HEK293 (cell line): ENCODE results near the gene ABCA7.

ENCODE experiments used
- HOXD13 ChIP-seq: sonication (generic); formaldehyde crosslinking; IDR thresholded peaks from 2 replicates; pipeline ENCODE4 v1.8.0; 2022; ENCODE audit warnings: missing genetic modification reagents, borderline replicate concordance
- MEIS1 ChIP-seq: sonication (generic); formaldehyde crosslinking; IDR thresholded peaks from 2 replicates; pipeline ENCODE4 v1.8.1; 2022; ENCODE audit warnings: missing genetic modification reagents, mild to moderate bottlenecking, borderline replicate concordance
- OSR2 ChIP-seq: fragments of 450-650 bp; formaldehyde crosslinking; IDR thresholded peaks from 2 replicates; pipeline ENCODE4 v1.5.1; 2016; ENCODE audit warnings: missing biosample characterization, missing genetic modification characterization
- ZBTB17 ChIP-seq: fragments of 450-650 bp; formaldehyde crosslinking; IDR thresholded peaks from 2 replicates; pipeline ENCODE4 v1.5.1; 2016; ENCODE audit warnings: missing biosample characterization, missing genetic modification characterization
- ZEB2 ChIP-seq: fragments of 450-650 bp; formaldehyde crosslinking; IDR thresholded peaks from 2 replicates; pipeline ENCODE4 v1.5.1; 2016; ENCODE audit warnings: missing biosample characterization, missing genetic modification characterization
- ZNF112 ChIP-seq: fragments of 450-650 bp; formaldehyde crosslinking; IDR thresholded peaks from 2 replicates; pipeline ENCODE4 v1.5.0; 2017; ENCODE audit warnings: missing biosample characterization, missing genetic modification characterization
- ZNF155 ChIP-seq: fragments of 450-650 bp; formaldehyde crosslinking; IDR thresholded peaks from 2 replicates; pipeline ENCODE4 v1.5.1; 2016; ENCODE audit warnings: missing biosample characterization, missing genetic modification characterization
- ZNF19 ChIP-seq: fragments of 450-650 bp; formaldehyde crosslinking; IDR thresholded peaks from 2 replicates; pipeline ENCODE4; 2016; ENCODE audit warnings: missing biosample characterization, missing genetic modification characterization, low read depth
- ZNF239 ChIP-seq: fragments of 450-650 bp; formaldehyde crosslinking; IDR thresholded peaks from 2 replicates; pipeline ENCODE4 v1.5.1; 2016; ENCODE audit warnings: missing biosample characterization, missing genetic modification characterization
- ZNF311 ChIP-seq: fragments of 450-650 bp; formaldehyde crosslinking; IDR thresholded peaks from 2 replicates; pipeline ENCODE4 v1.5.1; 2017; ENCODE audit warnings: missing biosample characterization, missing genetic modification characterization, borderline replicate concordance
- ZNF585B ChIP-seq: fragments of 450-650 bp; formaldehyde crosslinking; IDR thresholded peaks from 2 replicates; pipeline ENCODE4 v1.5.1; 2016; ENCODE audit warnings: missing biosample characterization, missing genetic modification characterization
- ZNF654 ChIP-seq: fragments of 450-650 bp; formaldehyde crosslinking; IDR thresholded peaks from 2 replicates; pipeline ENCODE4 v1.5.1; 2016; ENCODE audit warnings: low read depth, missing biosample characterization, missing genetic modification characterization
- ZNF707 ChIP-seq: fragments of 450-650 bp; formaldehyde crosslinking; IDR thresholded peaks from 2 replicates; pipeline ENCODE4 v1.5.1; 2016; ENCODE audit warnings: missing biosample characterization, missing genetic modification characterization
- ZNF791 ChIP-seq: fragments of 450-650 bp; formaldehyde crosslinking; IDR thresholded peaks from 2 replicates; pipeline ENCODE4 v1.5.1; 2016; ENCODE audit warnings: missing biosample characterization, missing genetic modification characterization
- TF ChIP-seq, protein P1 (sequence below): fragments of 450-650 bp; formaldehyde crosslinking; IDR thresholded peaks from 2 replicates; pipeline ENCODE4 v1.5.1; 2017; ENCODE audit warnings: missing biosample characterization, missing genetic modification characterization
- TF ChIP-seq, protein P2 (sequence below): fragments of 450-650 bp; formaldehyde crosslinking; IDR thresholded peaks from 2 replicates; pipeline ENCODE4 v1.5.1; 2016; ENCODE audit warnings: missing biosample characterization, missing genetic modification characterization
- TF ChIP-seq, protein P3 (sequence below): IDR thresholded peaks from 2 replicates; pipeline ENCODE4 v1.6.1; 2011; ENCODE audit warnings: mild to moderate bottlenecking, low read depth, low read length, borderline replicate concordance
- TF ChIP-seq, protein P4 (sequence below): fragments of 450-650 bp; formaldehyde crosslinking; IDR thresholded peaks from 2 replicates; pipeline ENCODE4 v1.5.1; 2017; ENCODE audit warnings: missing biosample characterization, missing genetic modification characterization
- TF ChIP-seq, protein P5 (sequence below): fragments of 450-650 bp; formaldehyde crosslinking; IDR thresholded peaks from 2 replicates; pipeline ENCODE4 v1.5.1; 2016; ENCODE audit warnings: missing biosample characterization, missing genetic modification characterization
- TF ChIP-seq, protein P6 (sequence below): fragments of 450-650 bp; formaldehyde crosslinking; IDR thresholded peaks from 2 replicates; pipeline ENCODE4 v1.5.1; 2016; ENCODE audit warnings: missing biosample characterization, missing genetic modification characterization
- TF ChIP-seq, protein P7 (sequence below): fragments of 450-650 bp; formaldehyde crosslinking; IDR thresholded peaks from 2 replicates; pipeline ENCODE4; 2016; ENCODE audit warnings: missing biosample characterization, missing genetic modification characterization
- TF ChIP-seq, protein P8 (sequence below): fragments of 450-650 bp; formaldehyde crosslinking; IDR thresholded peaks from 2 replicates; pipeline ENCODE4 v1.5.1; 2017; ENCODE audit warnings: missing biosample characterization, missing genetic modification characterization
- TF ChIP-seq, protein P9 (sequence below): fragments of 450-650 bp; formaldehyde crosslinking; IDR thresholded peaks from 2 replicates; pipeline ENCODE4 v1.5.1; 2016; ENCODE audit warnings: missing biosample characterization, missing genetic modification characterization

Gene ABCA7

DNA sequence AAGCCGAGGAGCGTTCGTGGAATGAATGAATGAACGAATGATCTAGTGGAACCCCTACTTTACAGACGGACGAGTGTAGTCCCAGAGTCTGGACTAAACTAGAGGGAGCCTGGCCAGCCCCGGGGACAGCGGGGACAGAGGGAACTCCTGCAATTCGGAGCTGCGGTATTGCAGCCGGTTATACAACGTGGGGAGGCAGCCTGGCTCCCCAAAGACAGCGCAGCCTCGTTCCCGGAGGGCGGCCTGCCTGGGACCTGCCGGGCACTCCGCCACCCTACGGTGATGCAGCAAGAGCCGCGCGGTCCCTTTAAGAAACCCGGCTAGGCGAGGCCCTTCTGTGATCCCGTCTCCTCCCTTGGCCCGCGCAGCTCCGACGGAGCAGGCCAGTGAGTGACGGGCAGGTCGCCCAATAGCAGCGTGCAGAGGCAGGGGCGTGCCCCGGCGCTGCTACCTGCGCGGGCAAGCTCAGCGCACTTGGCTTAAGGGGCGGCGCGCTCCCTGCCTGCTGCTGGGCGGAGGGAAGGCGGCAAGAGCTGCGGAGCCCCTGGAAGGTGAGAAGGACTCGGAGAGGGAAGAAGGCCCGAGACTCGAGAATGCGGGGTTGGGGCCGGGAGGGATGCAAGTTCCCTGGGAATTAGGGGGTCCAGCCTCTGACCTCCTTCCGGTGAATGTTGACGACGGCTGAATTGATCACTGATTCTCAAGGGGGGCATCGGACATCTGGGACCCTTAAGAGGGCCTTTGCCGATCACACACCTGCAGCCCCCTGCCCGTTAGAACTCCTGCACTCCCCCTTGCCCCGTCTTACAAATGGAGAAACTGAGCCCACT lies at the start of gene ABCA7 (continued):
- TF ChIP-seq ZNF239 (no peak), ZNF311 (tag by site-specific recombination) (no peak), ZNF791 (tag by site-specific recombination) (no peak), ZBTB17 (tag by site-specific recombination) (peak; percentile 57), ZNF707 (tag by site-specific recombination) (no peak), ZEB2 (tag by site-specific recombination) (peak; percentile 95), OSR2 (peak; percentile 85), ZNF112 (tag by site-specific recombination) (no peak), ZNF585B (tag by site-specific recombination) (no peak), MEIS1 (CRISPR knock-in tag) (no peak), ZNF654 (no peak), ZNF155 (tag by site-specific recombination) (no peak), HOXD13 (no peak), ZNF19 (tag by site-specific recombination) (no peak)
- TF ChIP-seq, protein P1, sequence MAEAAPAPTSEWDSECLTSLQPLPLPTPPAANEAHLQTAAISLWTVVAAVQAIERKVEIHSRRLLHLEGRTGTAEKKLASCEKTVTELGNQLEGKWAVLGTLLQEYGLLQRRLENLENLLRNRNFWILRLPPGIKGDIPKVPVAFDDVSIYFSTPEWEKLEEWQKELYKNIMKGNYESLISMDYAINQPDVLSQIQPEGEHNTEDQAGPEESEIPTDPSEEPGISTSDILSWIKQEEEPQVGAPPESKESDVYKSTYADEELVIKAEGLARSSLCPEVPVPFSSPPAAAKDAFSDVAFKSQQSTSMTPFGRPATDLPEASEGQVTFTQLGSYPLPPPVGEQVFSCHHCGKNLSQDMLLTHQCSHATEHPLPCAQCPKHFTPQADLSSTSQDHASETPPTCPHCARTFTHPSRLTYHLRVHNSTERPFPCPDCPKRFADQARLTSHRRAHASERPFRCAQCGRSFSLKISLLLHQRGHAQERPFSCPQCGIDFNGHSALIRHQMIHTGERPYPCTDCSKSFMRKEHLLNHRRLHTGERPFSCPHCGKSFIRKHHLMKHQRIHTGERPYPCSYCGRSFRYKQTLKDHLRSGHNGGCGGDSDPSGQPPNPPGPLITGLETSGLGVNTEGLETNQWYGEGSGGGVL (tag by site-specific recombination), result no peak
- TF ChIP-seq, protein P2, sequence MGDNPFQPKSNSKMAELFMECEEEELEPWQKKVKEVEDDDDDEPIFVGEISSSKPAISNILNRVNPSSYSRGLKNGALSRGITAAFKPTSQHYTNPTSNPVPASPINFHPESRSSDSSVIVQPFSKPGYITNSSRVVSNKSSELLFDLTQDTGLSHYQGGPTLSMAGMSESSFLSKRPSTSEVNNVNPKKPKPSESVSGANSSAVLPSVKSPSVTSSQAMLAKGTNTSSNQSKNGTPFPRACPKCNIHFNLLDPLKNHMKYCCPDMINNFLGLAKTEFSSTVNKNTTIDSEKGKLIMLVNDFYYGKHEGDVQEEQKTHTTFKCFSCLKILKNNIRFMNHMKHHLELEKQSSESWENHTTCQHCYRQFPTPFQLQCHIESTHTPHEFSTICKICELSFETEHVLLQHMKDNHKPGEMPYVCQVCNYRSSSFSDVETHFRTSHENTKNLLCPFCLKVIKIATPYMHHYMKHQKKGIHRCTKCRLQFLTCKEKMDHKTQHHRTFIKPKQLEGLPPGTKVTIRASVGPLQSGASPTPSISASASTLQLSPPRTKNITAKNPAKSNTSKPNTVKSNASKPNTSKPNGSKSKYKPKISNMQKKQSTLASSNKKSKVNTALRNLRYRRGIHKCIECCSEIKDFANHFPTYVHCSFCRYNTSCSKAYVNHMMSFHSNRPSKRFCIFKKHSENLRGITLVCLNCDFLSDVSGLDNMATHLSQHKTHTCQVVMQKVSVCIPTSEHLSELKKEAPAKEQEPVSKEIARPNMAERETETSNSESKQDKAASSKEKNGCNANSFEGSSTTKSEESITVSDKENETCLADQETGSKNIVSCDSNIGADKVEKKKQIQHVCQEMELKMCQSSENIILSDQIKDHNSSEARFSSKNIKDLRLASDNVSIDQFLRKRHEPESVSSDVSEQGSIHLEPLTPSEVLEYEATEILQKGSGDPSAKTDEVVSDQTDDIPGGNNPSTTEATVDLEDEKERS, result no peak
- TF ChIP-seq, protein P3, sequence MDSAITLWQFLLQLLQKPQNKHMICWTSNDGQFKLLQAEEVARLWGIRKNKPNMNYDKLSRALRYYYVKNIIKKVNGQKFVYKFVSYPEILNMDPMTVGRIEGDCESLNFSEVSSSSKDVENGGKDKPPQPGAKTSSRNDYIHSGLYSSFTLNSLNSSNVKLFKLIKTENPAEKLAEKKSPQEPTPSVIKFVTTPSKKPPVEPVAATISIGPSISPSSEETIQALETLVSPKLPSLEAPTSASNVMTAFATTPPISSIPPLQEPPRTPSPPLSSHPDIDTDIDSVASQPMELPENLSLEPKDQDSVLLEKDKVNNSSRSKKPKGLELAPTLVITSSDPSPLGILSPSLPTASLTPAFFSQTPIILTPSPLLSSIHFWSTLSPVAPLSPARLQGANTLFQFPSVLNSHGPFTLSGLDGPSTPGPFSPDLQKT, result no peak
- TF ChIP-seq, protein P4, sequence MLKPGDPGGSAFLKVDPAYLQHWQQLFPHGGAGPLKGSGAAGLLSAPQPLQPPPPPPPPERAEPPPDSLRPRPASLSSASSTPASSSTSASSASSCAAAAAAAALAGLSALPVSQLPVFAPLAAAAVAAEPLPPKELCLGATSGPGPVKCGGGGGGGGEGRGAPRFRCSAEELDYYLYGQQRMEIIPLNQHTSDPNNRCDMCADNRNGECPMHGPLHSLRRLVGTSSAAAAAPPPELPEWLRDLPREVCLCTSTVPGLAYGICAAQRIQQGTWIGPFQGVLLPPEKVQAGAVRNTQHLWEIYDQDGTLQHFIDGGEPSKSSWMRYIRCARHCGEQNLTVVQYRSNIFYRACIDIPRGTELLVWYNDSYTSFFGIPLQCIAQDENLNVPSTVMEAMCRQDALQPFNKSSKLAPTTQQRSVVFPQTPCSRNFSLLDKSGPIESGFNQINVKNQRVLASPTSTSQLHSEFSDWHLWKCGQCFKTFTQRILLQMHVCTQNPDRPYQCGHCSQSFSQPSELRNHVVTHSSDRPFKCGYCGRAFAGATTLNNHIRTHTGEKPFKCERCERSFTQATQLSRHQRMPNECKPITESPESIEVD, result no peak
- TF ChIP-seq, protein P5, sequence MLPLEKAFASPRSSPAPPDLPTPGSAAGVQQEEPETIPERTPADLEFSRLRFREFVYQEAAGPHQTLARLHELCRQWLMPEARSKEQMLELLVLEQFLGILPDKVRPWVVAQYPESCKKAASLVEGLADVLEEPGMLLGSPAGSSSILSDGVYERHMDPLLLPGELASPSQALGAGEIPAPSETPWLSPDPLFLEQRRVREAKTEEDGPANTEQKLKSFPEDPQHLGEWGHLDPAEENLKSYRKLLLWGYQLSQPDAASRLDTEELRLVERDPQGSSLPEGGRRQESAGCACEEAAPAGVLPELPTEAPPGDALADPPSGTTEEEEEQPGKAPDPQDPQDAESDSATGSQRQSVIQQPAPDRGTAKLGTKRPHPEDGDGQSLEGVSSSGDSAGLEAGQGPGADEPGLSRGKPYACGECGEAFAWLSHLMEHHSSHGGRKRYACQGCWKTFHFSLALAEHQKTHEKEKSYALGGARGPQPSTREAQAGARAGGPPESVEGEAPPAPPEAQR (tag by site-specific recombination), result no peak
- TF ChIP-seq, protein P6, sequence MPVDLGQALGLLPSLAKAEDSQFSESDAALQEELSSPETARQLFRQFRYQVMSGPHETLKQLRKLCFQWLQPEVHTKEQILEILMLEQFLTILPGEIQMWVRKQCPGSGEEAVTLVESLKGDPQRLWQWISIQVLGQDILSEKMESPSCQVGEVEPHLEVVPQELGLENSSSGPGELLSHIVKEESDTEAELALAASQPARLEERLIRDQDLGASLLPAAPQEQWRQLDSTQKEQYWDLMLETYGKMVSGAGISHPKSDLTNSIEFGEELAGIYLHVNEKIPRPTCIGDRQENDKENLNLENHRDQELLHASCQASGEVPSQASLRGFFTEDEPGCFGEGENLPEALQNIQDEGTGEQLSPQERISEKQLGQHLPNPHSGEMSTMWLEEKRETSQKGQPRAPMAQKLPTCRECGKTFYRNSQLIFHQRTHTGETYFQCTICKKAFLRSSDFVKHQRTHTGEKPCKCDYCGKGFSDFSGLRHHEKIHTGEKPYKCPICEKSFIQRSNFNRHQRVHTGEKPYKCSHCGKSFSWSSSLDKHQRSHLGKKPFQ (tag by site-specific recombination), result 0 out of 2 replicates have a peak, but pooled peaks have one; percentile 11
- TF ChIP-seq, protein P7, sequence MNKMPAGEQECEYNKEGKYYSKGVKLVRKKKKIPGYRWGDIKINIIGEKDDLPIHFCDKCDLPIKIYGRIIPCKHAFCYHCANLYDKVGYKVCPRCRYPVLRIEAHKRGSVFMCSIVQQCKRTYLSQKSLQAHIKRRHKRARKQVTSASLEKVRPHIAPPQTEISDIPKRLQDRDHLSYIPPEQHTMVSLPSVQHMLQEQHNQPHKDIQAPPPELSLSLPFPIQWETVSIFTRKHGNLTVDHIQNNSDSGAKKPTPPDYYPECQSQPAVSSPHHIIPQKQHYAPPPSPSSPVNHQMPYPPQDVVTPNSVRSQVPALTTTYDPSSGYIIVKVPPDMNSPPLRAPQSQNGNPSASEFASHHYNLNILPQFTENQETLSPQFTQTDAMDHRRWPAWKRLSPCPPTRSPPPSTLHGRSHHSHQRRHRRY (tag by site-specific recombination), result no peak
- TF ChIP-seq, protein P8, sequence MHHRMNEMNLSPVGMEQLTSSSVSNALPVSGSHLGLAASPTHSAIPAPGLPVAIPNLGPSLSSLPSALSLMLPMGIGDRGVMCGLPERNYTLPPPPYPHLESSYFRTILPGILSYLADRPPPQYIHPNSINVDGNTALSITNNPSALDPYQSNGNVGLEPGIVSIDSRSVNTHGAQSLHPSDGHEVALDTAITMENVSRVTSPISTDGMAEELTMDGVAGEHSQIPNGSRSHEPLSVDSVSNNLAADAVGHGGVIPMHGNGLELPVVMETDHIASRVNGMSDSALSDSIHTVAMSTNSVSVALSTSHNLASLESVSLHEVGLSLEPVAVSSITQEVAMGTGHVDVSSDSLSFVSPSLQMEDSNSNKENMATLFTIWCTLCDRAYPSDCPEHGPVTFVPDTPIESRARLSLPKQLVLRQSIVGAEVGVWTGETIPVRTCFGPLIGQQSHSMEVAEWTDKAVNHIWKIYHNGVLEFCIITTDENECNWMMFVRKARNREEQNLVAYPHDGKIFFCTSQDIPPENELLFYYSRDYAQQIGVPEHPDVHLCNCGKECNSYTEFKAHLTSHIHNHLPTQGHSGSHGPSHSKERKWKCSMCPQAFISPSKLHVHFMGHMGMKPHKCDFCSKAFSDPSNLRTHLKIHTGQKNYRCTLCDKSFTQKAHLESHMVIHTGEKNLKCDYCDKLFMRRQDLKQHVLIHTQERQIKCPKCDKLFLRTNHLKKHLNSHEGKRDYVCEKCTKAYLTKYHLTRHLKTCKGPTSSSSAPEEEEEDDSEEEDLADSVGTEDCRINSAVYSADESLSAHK (tag by site-specific recombination), result peak; percentile 51; the same call in 1 of the 2 replicates
- TF ChIP-seq, protein P9, sequence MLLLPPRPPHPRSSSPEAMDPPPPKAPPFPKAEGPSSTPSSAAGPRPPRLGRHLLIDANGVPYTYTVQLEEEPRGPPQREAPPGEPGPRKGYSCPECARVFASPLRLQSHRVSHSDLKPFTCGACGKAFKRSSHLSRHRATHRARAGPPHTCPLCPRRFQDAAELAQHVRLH, result no peak
